Stimulated activated CD8-positive, alpha-beta memory T cell treated with anti-CD3 and anti-CD28 coated beads, Interleukin-15, amount 100 ng/mL, for 24 hours (primary cell): ENCODE data around the gene HOXB2.
"Not testable (repeated sequence)": the region's sequence is repeated elsewhere in the genome, so short reads cannot be mapped to it uniquely, and the experiment has no call there.

ENCODE experiments used
- DNase-seq: peaks from one replicate; pipeline ENCODE4 v3.0.0-alpha.2; 2020; ENCODE audit warnings: low read depth

HOXB2 gene

DNA sequence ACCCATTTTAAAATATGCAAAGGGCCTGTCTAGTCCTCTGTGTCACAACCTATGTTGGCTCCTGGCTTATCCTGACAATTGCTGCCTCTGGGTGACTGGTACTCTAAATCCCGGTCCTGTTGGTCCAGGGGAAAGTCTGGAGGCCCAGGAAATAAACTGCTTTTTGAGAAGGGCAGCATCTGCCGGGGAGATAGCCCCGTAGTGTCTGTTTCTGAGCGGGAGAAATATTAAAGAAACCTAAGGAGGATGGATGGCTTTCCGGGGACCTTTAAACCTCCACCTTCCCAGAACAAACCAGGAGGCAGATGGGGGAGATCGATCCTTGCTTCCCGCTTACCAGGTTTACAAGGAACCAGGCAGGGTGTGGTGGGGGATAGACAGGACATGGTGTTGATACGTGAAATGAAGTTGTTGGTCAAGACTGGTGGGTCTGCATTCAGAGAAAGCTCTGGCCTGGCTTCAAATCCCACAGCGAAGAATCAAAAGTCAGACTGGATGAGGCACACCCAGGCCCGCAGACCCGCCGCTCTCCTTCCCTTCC is 3.8 kb downstream of the HOXB2 start:
- no peak for DNase-seq

DNA sequence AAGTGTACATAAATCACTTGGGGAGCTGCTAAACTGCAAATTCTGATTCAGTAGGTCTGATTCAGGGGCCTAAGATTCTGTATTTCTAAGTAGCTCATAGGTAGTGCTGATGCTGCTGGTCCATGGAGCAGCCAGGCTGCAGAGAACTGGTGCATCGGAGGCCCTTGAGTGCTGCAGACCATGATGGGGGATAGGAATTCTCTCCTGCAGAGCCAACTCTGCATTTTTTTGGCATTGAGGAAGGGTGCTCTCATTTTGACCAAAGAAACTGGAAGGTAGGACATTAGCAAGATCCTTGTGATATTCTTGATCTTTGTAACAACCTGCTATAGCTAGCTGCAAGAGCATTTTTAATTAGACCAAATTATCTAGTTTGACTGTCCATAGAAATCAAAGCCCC is 4.7 kb downstream of the HOXB2 start:
- no peak for DNase-seq

DNA sequence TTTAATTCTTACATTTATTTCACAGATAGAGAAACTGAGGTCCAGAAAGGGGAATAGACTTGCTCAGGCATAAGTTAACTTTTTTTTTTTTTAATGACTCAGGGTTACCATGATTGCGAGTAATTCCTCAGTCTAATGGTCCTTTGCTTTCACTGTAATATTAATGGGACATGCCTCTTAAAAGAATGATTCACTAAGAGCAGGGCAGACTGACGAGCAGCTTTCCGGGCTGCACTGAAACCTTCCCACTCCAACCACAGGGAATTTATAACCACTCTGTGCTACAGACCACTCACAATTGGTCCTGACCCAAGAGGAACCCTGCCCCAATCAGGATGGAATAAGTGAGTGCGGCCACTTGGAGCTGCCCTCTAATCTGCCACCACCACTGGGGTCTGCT is 5.7 kb downstream of the HOXB2 start:
- no peak for DNase-seq

DNA sequence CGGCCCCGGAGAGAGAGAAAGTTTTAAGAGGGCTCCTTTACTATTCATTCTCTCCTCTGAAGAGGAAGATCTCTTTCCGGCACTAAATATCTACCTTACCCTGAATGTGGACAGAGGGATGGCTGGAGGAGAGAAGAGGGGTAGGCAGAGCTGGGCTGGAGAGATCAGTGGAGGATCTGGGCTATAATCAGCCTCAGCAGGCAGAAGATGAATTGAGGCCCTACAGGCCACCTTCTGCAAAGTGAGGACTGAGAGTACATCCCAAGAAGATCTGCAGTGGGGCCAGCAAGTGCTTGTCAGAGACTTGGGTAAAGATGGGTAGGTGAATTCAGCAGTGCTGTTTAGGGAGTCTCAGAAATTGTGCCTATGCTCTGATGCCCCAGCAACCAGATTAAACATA is 7.6 kb downstream of the HOXB2 start:
- DNase-seq: no peak

DNA sequence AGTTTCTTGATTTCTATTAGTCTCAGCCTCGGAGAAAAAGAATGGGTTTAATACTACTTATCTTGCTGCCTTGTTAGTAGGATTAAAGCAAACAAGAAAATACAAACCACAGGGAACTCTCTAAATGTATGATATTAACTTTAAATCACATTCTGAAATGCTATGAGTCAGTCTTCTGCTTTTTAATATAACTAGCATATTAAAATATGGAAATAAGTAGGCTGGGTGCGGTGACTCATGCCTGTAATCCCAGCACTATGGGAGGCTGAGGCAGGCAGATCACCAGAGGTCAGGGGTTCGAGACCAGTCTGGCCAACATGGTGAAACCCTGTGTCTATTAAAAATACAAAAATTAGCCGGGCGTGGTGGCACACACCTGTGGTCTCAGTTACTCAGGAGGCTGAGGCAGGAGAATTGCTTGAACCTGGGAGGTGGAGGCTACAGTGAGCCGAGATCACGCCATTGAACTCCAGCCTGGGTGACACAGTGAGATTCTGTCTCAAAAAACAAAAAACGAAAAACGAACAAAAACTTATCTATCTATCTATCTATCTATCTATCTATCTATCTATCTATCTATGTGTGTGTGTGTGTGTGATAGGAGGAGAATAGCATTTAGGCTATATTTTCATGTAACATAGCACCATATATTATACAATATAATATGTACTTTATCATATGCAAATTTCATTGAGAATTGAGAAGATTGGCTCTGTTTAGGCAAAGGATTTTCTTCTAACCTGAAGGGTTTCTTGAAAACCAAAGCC is 8.9 kb downstream of the HOXB2 start:
- not testable (repeated sequence) for DNase-seq

DNA sequence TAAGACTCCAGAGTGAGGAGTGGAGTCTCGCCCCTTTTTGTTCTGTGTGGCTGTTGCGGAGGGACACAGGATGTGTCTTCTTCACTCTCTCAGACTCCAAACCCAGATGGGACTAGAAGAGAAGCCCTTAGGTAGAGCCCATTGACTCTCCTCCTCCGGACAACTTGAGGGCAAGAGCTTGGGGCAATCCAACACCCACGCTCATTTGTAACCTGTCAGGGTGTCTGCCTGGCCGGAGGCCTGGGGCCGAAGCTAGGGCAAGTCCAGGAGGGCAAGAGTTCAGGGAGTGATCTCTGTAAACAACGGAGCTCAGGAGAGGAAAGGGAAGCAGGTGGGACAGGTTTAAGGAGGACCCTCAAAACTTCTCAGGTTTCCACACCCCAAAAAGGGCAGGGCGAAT is 12.6 kb downstream of the HOXB2 start:
- no peak for DNase-seq

DNA sequence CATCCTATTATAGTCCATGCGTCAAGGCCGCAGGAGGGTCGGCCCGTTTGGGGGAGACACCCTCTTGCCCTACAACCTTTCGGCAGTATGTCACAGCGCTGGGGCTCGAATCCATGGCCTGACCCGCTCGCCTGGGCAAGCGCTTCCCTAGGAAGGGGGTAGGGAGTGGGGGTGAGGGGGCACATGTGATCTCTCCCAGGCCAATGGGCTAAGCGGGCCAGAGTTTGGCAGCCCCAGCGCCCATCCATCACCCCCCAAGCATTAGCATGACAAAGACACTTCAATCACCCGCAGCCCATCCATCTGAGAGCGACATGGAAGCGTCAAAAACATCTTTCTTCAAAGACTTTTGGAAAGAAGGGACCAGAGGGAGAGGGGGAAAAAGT is 14.0 kb downstream of the HOXB2 start, which contains the start of gene HOXB1:
TSS of gene HOXB1 (minus strand) at position 125 of the 386 bp plus-strand sequence. CDS start at position 18, 107 bp downstream.
- DNase-seq: no peak

DNA sequence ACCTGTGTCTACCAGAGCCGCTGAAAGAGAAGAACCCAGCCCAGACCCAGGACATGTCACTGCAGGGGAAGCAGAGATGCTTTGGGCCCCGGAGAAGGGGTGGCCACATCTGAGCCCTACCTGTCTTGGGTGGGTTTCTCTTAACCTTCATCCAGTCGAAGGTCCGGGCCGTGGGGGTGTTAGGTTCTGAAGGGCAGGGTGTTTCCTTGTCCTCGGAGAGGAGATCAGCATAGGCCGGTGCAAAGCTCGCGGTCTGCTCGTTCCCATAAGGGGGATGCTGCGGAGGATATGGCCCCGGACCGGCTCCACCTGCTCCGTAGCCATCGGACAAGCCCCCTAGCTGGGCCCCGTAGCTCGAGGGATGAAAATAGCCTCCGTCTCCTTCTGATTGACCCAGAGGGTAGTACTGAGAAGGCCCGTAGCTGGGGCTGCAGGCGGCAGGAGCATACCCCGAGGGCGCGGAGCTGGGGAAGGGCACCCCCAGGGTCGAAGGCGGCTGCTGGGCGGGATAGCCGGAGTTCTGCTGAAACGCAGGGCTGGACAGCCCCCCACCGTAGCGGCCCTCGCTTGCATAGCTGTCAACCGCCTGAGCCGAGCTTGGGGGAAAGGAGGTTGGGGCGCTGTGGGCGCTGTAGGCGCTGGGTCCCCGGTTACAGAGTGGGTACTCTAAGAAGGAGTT is 14.6 kb downstream of the HOXB2 start:
- DNase-seq: no peak

DNA sequence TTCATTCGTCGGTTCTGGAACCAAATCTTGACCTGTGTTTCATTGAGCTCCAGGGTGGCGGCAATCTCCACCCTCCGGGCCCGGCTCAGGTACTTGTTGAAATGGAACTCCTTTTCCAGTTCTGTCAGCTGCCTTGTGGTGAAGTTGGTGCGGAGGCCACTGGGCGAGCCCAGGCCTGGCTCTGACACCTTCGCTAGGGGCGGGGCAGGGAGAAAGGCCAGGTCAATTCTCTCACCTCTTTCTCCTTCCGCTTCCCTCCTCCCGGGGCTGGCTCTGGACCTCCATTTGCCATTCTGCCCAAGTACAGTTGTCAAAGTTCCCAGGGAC is 15.3 kb downstream of the HOXB2 start:
- DNase-seq: no peak

DNA sequence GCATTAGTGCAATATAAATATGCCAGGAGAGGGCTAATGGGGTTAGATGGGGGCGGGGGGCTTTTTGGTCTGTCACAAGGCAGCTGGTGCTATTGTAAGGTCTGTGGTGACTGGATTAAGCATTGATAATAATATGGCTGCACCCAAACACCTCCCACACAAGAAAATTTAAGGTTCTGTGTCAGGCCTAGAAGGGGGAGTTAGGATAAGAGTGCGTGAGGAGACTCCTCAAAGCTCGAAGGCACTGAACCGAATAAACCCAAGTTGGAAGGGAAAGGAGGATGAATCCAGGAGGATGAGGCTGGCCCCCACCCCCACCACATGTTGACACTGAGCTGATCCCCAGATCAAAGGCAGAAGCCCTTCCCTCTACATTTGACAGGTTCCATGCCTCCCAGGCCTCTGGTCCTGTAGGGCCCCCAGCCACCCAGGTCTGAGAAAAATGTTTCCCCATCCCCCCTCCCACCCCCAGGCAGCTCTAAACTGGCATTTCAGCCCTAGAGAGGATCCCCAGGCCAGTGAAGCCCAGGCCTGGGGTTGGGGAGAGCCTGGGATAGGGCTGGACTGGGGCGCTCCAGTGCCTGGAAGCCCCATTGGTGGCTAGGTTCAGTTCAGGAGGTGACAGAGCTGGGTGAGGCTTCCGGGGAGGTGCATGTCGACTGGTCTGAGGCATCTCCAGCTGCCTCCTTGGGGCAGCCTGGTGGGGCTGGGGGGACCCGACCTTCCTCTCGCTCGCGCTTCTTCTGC is 15.8 kb downstream of the HOXB2 start:
- no peak for DNase-seq

DNA sequence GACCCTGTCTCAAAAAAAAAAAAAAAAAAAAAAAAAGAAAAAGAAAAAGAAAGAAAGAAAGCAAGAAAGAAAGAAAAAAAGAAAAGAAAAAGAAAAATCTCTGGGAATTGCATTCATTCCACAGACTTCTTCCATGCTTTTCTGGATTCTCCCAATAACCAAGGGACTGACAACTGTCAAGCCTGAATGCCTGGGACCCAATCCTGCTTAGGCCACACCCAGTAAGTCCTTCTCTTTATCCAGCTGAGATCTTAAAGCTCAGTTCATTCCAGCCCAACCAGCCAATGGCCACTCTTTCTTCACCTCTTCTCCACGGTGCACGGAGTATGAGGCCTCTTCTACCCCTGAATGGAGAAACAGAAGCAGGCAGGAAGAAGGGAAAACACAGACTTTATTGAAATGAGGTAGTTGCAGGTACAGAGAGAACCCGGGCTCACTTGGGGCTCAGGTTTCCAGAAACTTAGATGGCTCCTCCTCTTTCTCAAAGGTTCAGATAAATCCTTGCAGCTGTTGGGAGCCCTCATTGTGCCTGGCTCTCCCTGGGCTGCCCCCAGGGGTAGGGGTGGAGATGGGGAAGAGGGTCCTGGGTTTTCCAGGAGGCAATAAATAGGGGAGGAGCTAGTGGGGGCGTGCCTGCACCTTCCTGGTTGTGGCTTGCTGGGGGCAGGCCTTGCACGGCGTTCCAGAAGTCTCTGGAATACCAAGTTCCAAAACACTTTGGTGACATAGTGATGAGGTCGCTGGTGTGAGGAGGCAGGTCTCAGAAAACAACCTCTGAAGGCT is 16.6 kb downstream of the HOXB2 start:
- DNase-seq: no peak

DNA sequence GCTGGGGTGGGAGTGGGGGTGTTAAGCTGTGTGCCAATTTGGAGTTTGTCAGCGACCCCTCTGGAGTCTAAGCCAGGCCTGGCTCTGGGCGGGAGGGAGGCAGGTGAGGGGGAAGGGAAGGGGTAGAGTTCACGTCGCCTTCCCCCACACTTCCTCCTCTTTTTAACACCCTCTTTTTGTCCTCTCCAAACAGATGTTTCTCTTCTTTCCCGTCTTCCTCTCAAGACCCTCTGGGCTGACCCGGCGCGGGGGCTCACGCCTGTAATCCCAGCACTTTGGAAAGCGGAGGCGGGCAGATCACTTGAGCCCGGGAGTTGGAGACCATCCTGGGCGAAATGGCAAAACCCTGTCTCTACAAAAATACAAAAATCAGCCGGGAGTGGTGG is 17.4 kb downstream of the HOXB2 start:
- no peak for DNase-seq

DNA sequence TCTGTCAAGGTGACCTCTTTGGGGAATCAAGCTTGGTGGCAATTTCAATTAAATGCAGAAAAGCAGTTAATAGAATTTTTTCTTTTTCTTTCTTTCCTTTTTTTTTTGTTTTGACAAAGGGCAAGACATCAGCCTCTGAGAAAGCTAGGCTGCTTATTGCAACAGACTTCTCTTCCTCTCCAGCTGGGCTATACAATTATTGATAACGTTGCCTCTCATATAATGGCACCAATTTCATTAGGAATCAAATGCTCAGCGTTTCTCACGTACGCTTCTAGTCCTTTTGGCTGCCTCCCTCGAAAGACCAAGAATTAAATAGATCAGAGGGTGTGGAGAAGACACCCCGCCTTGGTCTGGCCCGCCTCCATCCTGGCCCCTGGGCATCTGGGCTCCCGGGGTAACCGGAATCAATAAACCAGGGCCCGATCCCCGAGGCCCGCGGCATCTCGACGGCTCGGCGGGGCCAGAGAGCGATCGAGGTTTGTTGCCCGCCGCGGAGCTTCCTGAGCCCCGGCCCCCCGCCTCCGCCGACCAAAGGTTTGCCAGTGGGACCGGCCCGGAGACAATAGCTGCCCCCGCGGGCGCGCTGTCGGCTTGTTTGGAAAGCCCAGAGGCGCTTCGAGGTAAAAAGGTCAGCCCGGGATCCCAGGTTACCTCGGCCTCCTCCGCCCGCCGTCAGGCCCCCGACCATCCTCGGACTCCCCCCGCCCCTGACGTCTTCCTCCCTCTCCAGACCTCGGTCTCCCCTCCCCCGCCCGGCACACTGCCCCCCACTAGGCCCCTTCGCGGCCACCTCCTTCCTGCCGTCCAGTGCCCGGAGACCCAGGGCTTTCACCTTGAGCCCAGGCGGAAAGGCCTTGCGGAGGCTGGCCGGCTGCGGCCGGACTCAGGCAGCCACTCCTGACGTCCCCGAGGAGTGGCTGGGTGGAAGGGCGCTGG is 18.0 kb downstream of the HOXB2 start:
- DNase-seq: no peak

DNA sequence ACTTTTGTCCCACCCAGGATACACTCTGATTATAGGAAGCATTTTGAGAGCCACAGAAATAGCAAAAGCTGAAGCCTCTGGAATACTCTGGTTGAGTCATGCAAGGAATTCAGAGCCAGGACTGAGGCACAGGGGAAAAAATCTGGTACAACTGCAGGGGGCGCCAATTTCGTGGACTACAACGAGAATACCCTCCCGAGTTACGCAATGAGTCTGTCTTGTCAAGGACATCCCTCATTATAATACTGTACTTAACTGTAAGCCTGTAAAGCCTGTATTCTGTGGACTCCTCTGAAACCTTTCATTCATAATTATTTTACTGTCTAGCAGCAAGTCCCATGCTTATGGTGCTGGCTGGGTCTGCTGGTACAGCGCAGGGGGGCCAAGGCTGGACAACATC is 21.9 kb downstream of the HOXB2 start:
- DNase-seq: no peak

DNA sequence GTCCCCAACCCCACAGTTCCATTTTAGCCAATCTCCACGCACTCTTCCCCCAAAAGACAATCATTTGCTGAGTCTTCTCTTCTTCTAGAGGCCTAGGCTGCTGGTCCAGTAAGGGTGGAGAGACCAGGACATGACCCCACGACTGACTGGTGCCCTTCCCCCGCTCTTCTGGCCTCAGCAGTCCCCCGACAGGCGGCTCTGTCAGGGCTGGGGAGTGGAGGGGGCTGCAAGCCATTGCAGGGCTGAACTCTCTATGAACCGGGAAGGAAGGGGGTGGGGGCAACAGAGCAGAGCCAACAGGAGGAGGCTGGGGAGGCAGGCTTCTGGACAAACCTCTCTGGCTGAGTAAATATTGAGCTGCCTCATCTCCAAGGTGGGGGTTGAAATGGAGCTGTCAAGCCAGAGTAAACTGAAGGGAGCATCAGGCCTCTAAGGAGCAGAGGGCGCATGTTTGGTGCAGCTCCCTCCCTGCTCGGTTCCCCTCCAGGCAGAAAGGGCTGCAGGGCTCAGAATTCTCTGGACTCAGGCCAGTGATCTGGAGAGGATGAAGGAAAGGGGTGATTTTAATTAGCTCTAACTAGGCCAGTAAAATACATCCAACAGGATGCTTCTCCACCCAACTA is 22.8 kb downstream of the HOXB2 start:
- DNase-seq: no peak

DNA sequence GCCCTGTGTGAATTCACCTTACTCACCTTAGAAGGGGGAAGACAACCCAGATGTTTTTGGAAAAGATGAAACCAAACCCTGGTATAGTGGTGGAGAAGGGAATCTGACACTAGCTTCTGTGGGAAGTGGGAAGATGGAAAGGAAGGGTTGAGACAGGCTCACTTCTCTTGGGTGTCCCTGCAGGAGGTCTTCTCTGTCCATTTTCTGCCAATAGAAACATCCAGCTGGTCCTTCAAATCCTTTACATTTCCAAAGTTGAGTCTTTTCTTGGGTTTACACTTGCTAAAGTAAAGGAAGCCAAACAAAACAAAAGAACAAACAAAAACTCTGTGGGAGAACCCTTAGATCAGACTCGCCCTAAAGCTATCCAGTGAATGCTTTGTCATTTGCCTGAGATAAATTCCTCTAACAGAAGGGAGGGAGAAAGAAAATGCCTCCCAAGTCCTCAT is 24.3 kb downstream of the HOXB2 start:
- no peak for DNase-seq

DNA sequence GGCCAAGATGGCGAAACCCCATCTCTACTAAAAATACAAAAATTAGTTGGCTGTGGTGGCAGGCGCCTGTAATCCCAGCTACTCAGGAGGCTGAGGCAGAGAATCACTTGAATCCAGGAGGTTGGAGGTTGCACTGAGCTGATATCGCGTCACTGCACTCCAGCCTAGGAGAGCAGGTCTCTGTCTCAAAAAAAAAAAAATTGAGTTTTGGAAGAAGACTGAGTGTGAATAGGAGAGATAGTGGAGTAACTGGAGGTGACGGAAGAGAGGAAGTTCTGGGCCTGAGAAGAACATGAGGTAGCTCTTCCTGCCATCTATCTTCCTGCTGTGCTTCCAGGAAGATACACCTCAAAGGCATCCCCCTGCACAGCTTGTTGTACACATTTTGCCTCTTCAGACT is 25.5 kb downstream of the HOXB2 start:
- no peak for DNase-seq

DNA sequence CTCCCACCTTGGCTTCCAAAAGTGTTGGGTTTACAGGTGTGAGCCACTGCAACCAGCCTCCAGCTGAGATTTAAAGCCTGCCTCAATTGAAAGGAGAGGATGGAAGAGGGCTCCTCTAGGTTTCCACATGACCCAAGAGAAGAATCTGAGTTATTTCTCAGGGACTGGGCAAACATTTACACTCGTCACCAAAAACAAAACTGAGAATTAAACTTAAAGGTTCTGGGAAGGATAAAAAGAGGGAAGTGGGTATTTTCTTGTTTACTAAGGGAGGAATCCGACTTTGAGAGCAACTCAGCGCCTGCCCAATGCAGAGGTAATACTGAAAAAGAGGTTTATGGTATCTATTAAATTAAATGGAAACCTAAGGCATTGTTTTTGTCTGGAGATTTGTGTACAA is 27.4 kb downstream of the HOXB2 start:
- DNase-seq: no peak

DNA sequence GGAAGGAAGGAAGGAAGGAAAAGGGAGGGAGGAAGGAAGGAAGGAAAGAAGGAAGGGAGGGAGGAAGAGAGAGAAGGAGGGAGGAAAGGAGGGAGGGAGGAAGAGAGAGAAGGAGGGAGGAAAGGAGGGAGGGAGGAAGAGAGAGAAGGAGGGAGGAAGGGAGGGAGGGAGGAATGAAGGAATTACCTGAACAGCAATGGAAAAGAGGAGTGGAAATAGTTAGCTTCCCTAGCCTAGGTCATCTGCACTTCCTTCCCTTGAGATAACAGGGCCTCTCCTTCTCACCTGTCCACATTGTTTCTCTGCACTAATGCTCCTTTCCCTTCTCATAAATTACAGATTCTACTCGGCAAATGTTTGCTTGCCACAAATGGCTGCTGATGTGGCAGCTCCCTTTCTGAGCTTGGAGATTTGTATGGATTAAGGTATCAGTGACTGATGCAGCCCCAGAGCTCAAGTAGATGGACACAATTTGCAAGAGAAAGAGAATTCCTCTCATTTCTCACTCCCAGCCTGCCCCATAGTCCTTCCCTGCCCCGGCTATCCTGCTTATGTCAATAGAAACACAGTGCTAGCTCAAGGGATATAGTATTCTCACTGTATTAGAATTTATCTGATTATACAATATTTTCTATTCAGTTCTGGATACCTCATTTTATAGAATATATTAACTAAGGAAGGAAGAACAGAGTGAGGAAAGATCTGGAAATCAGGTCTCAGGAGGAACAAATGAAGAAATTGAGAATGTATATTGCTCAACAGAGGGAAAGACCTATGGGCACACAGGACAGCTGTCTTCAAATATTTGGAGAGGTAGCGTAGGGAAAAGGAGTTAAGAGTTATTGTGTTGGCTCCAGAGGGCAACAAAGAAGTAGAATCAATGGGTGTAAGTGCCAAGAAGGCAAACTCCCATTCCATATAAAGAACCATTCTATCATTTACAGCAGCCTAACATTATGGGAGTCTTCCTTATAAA is 28.7 kb downstream of the HOXB2 start:
- DNase-seq: no peak
